ENCODE data around the gene HSP90AB1.

Gene HSP90AB1

GRCh38 chr6:44253307-44254101 is 6.6 kb downstream of the HSP90AB1 start:
- peak in 1 of 2 donors; percentile 47 for DNase-seq (ENCODE audit: extremely low read depth in 1 of 2, low read depth in 1 of 2)

DNA sequence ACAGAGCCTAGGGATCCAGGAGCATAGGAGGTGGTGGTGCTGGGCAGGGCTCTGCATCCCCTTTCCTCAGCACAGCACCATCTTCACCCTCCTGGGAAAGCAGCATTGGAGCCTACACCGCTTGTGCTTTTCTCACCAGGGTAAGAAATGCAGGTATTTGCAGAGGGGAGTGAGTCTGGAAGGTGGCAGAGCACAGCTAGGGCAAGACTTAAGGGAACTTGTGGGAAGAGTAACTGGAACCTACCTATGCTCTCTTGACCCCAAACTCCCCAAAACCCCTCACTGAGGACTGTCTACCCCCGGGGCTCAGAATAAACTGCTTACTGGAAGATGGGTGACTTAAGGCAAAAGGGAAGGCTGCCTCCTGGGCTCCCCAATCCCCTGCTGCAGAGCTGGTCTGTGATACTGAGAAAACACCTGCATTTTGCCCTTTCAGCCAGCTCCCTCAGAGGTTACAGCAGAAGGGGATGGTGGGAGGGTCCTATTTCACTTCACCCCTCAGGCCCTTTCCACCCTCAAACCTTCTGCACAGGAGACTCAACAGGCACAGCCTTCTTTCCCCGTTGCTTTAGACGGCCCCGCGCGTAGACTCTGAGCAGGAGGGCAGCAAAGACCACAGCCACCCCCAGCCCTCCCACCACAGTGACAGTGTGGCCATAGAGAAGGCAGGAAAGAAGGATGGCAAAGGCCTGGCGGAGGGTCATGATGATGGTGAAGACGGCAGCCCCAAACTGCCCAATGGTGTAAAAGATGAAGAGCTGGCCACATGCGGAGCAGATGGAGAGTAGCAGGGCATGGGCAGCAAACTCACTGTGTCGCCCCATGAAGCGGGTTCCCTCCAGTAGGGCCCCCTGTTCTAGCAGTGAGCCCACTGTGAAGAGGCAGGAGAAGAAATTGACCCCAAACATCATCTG is 7.5 kb downstream of the HSP90AB1 start:
- DNase-seq (ENCODE audit: extremely low read depth in 1 of 2, low read depth in 1 of 2) = no peak

DNA sequence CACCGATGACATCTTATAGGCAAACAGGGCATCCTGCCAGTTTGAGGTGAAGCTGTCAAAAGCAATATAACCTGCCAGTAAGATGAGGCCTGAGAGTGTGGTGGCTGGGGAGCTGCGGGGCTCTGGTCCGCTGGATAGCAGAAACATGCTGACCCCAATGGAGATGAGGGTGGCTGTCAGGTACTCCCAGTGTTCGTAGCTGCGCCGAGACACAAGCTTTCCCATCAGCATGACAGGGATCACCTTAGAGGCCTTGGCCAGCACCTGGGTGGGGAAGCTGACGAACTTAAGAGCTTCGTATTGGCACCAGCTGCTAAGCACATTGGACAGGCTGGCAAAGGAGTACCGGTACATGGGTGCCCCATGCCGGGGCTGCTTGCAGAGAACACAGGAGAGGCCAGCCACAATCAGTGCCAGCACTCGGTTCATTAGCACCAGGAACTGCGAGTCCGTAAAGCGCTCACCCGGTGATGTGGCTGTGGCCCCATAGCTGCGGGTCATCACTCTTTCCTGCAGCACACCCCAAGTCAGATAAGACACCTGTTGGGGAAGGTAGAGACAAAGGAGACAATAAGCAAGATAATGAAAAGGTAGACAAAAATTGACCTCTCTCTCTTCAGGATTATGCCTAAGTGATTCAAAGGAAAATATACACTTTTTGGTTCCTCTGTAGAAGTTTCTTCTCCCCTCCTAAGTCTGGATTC is 8.4 kb downstream of the HSP90AB1 start:
- DNase-seq (ENCODE audit: extremely low read depth in 1 of 2, low read depth in 1 of 2) = no peak

GRCh38 chr6:44255871-44256774 is 9.2 kb downstream of the HSP90AB1 start:
- DNase-seq (ENCODE audit: extremely low read depth in 1 of 2, low read depth in 1 of 2) = no peak

DNA sequence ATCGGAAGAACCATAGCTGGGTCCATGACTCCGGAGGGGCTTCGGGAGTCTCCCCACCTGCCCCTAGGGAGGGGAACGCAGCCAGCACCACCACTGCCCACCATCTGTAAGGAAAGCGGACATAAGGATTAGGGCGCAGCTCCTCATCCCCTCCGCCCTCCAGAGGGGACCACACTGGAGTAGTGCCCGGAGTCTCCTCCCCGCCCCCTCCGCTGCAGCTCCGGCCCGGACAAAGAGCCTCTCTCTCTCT is 9.8 kb downstream of the HSP90AB1 start:
- DNase-seq (ENCODE audit: extremely low read depth in 1 of 2, low read depth in 1 of 2) = no peak

DNA sequence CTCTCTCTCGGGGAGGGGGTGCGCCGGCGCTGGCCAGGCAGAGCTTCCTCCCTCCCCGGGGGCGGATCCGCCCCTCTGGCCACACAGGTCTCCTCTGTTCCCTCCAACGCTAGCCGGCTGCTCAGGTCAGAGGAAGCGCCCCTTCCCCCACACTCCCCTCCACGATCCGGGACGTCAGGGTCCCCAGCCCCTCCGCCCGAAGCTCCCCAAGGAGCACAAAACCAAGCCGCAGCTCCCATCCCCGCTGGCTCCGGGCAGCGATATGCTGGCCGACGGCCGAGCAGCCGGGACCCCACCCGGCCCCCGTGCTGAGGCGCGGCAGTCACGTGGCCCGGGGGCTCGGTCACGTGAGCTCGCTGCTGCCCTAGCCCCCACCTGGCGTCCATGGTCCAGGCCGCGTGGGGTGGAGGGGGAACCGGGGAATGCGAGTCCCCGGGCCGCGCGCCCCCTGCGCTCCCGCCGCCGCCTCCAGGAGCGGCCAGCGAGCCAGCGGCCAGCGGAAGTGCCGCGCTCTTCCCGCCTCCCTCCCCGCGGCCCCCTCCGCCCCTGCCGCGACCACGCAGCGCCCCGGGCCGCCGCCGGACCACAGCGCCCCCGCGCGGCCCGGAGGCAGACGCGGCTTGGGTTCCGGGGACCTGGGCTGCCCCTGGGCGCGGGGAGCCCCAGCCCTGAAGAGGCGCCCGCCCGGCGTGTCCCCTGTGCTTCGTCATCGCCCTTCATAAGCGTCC is 10.3 kb downstream of the HSP90AB1 start, which contains the start of gene SLC35B2:
TSS of gene SLC35B2 (minus strand) at position 504 of the 728 bp plus-strand sequence. CDS start at position 386, 118 bp downstream.
- peak in 1 of 2 donors; percentile 47 for DNase-seq (ENCODE audit: extremely low read depth in 1 of 2, low read depth in 1 of 2)

DNA sequence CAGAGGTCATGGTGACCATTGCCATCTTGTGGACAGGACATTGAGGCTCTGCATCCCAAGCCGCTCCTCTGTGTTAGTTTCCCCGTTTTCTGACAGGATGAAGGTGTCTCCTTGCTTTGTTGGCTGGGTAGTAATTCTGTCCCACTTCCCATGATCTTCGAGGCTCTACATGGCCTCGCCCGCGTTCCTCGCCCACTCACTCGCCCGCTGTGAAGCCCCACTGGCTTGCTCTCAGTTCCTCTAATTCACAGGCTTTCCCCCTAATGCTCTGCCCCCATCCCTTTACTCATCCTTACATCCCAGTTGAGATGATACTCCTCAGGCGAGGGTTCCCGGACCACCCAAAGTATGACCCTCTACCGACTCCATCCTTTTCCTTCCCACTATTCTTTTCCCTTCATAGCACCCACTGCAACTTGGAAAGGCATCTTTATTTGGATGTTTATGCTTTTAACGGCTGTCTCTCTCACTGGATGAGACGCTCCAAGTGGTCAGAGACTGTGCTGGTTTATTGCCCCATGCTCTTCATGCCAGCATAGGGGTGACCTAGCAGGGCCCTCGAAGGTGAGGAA is 10.9 kb downstream of the HSP90AB1 start:
- no peak for DNase-seq (ENCODE audit: extremely low read depth in 1 of 2, low read depth in 1 of 2)

- no peak for DNase-seq (ENCODE audit: extremely low read depth in 1 of 2, low read depth in 1 of 2)
Observed at GRCh38 chr6:44258325-44258863, 11.5 kb downstream of the HSP90AB1 start.

GRCh38 chr6:44258921-44259320 is 12.0 kb downstream of the HSP90AB1 start:
- no peak for DNase-seq (ENCODE audit: extremely low read depth in 1 of 2, low read depth in 1 of 2)

DNA sequence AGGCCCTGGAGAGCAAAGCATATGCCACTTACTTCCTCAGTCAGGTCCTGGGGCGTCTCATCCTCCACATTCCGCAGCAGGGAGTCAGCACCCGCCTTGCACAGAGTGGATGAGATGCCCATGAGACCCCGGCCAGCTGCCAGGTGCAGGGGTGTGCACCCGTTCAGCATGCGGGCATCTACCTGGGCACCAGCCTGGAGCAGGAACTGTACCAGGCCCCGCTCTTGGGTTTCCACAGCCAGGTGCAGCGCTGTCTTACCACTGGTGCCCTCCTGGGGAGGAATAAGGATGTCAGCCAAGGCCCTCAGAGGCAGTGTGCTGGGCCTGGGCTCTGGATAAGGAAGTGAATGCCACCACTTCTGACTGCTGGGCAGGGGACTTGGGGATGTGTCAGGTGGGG is 13.1 kb downstream of the HSP90AB1 start:
- DNase-seq (ENCODE audit: extremely low read depth in 1 of 2, low read depth in 1 of 2) = no peak

GRCh38 chr6:44260451-44261297 is 13.8 kb downstream of the HSP90AB1 start:
- no peak for DNase-seq (ENCODE audit: extremely low read depth in 1 of 2, low read depth in 1 of 2)

- DNase-seq (ENCODE audit: extremely low read depth in 1 of 2, low read depth in 1 of 2) = no peak
Observed at GRCh38 chr6:44261581-44261980, 14.7 kb downstream of the HSP90AB1 start.

GRCh38 chr6:44262467-44263353 is 15.8 kb downstream of the HSP90AB1 start:
- no peak for DNase-seq (ENCODE audit: extremely low read depth in 1 of 2, low read depth in 1 of 2)

DNA sequence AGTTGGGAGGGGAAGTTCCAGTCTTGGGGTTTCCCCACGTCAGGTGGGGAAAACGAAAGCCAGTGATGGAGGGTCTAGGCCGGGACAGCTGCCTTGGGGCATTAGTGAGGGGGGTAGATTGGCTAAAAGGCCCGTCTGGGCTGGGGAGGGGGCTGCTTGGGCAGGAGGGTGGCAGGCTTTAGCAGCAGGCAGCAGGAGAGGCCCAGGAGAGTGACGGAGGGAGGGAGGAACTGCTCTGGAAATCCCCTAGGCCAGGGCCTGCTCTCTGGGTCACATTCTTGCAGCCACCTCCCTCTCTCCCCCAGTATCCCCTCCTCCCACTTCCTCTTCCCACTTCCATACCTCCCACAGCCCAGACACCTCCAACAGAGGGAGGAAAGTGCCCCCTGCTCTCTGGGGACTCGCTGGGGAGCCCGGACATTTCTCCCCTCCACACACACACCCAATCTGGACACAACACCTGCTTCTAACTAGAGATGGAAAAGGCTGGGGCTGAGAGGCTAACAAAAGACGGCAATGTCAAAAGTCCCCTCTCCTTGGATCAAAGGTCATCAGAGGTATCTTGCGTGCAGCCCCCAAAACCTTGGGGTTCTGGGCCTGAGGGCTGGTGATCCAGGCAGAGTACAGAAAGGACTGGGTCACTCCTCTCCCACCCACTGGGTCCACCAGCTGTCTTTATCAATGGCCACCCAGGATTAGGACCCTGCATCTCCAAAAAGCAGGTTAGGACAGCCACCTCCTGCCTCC is 16.6 kb downstream of the HSP90AB1 start:
- no peak for DNase-seq (ENCODE audit: extremely low read depth in 1 of 2, low read depth in 1 of 2)

GRCh38 chr6:44264154-44265006 is 17.5 kb downstream of the HSP90AB1 start:
- no peak for DNase-seq (ENCODE audit: extremely low read depth in 1 of 2, low read depth in 1 of 2)

All from stimulated activated CD8-positive, alpha-beta memory T cell treated with anti-CD3 and anti-CD28 coated beads, Interleukin-7, amount 100 ng/mL, for 48 hours (primary cell).